Astrocyte (in vitro differentiated cells and primary cell): ENCODE measurements around the gene ATP1B4.

Experiments
- EZH2 ChIP-seq: IDR thresholded peaks from 2 replicates; pipeline ENCODE4 v1.6.1; 2012; ENCODE audit warnings: mild to moderate bottlenecking, low read length, inconsistent platforms; ENCODE audit not compliant: insufficient read depth
- TF ChIP-seq, protein P1 (sequence below): IDR thresholded peaks from 2 replicates; pipeline ENCODE4 v1.5.1; 2011; ENCODE audit warnings: low read depth, mild to moderate bottlenecking, inconsistent platforms, low read length, moderate library complexity; ENCODE audit not compliant: insufficient read depth

DNA sequence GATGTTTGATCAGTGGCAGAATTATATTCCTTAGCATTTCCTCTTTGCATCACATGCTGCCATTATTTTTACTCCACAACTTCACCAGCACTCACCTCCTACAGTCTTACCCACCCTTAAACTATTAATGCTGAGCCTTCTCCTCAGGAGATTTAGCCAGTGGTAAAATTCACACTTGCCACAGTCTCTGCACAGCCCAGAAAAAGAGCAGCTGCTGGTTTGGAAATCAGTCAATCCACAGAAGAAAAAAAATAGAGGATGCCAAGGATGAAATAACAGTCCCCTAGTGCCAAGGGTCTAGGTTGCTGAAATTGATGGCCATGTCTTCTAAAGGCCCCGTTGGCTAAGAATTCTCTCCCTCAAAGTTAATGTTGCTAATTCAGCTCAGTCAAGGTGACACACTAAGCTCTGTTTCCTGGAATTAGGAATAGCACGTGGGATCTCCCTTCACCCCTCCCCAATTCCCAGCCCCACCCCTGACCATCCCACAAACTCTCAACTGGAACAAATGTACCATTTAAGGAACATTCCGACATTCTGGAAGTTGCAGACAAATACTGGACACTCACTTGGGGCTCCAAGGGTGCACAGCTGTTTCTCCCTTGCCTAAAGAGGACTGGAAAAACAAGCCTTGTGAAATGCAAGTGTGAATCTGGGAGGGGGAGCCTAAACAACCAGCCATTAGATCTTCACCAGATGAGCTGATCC, 5.7 kb downstream of the ATP1B4 start:
- TF ChIP-seq, protein P1, sequence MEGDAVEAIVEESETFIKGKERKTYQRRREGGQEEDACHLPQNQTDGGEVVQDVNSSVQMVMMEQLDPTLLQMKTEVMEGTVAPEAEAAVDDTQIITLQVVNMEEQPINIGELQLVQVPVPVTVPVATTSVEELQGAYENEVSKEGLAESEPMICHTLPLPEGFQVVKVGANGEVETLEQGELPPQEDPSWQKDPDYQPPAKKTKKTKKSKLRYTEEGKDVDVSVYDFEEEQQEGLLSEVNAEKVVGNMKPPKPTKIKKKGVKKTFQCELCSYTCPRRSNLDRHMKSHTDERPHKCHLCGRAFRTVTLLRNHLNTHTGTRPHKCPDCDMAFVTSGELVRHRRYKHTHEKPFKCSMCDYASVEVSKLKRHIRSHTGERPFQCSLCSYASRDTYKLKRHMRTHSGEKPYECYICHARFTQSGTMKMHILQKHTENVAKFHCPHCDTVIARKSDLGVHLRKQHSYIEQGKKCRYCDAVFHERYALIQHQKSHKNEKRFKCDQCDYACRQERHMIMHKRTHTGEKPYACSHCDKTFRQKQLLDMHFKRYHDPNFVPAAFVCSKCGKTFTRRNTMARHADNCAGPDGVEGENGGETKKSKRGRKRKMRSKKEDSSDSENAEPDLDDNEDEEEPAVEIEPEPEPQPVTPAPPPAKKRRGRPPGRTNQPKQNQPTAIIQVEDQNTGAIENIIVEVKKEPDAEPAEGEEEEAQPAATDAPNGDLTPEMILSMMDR: no peak
- no peak for TF ChIP-seq EZH2
